PC-3 (cell line): ENCODE measurements around the gene CHAD.

Experiments
- CTCF ChIP-seq: fragments of 300-600 bp; sonication (generic); conservative IDR thresholded peaks from 2 replicates; pipeline ENCODE4 v1.5.1; 2017; ENCODE audit warnings: antibody characterized with exemption, low read depth, mild to moderate bottlenecking, low read length
- EZH2 ChIP-seq: fragments of 300-600 bp; sonication (generic); IDR thresholded peaks from one replicate; pipeline ENCODE4 v1.6.1; 2017; ENCODE audit warnings: antibody characterized with exemption, mild to moderate bottlenecking, low read length; ENCODE audit not compliant: unreplicated experiment
- EZH2phosphoT487 ChIP-seq: fragments of 300-600 bp; sonication (generic); IDR thresholded peaks from 2 replicates; pipeline ENCODE4 v1.6.1; 2018; ENCODE audit warnings: mild to moderate bottlenecking, antibody characterized with exemption, low read length, borderline replicate concordance

- TF ChIP-seq EZH2: no peak
- TF ChIP-seq CTCF: no peak
- TF ChIP-seq EZH2phosphoT487: no peak
Observed at GRCh38 chr17:50422738-50423137, 45.9 kb downstream of the CHAD start.
